Mesothelial cell of epicardium (in vitro differentiated cells): ENCODE data around the gene SCAMP4. TPM values are rescaled to one million over a fixed set of nuclear protein-coding genes. Genes with fewer than 3 reads are reported as not detected.

Experiments used
- DNase-seq, 2 experiments: peaks; one replicate each; pipeline ENCODE4 v3.0.0; 2021; ENCODE audit warnings: low spot score in 2 of 2; ENCODE audit not compliant: unreplicated experiment in 2 of 2
- H3K27ac Mint-ChIP-seq: 2 replicates; pipeline ENCODE4 v1.8.0; 2021; ENCODE audit warnings: mixed read lengths
- H3K27me3 Mint-ChIP-seq: 2 replicates; pipeline ENCODE4 v1.8.0; 2021; ENCODE audit warnings: low read depth, mixed read lengths
- H3K36me3 Mint-ChIP-seq: 2 replicates; pipeline ENCODE4 v1.8.0; 2021; ENCODE audit warnings: mixed read lengths
- H3K4me1 Mint-ChIP-seq: 2 replicates; pipeline ENCODE4 v1.8.0; 2021; ENCODE audit warnings: mixed read lengths
- H3K4me3 Mint-ChIP-seq: 2 replicates; pipeline ENCODE4 v1.8.0; 2021; ENCODE audit warnings: mild to moderate bottlenecking, moderate library complexity, mixed read lengths
- H3K9me3 Mint-ChIP-seq: 2 replicates; pipeline ENCODE4 v1.8.0; 2021; ENCODE audit warnings: mixed read lengths
- total RNA-seq: library from RNA; stranded (reverse); gene quantifications from 3 replicates; pipeline ENCODE4 v1.2.1, GENCODE V29; 2021
- TF ChIP-seq, protein P1 (sequence below): fragments of 200-600 bp; sonication (generic); IDR thresholded peaks from one replicate; pipeline ENCODE4 v1.5.0; 2021; ENCODE audit warnings: antibody characterized with exemption; ENCODE audit not compliant: unreplicated experiment

Gene SCAMP4
- total RNA-seq, 1 donor from 2014 or later, result 97.7 TPM

DNA sequence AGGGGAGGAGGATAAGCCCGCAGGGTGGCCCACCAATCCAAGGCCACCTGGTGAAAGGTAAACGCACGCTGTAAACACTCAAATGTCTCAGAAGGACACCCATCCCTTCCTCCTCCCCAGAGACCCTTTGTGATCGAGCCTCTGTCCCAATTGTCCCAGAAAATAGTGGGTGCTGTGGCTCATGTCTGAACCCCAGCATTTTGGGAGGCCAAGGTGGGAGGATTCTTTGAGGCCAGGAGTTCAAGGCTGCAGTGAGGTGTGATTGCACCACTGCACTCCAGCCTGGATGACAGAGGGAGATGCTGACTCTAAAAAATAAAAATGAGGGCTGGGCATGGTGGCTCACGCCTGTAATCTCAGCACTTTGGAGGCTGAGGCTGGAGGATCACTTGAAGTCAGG, 16.8 kb upstream of the SCAMP4 start:
- DNase-seq, result no peak
- Mint-ChIP-seq H3K27me3 (no peaks in the 10 kb centered on the region), H3K36me3 (no peaks in the 10 kb centered on the region), H3K9me3 (no peaks in the 10 kb centered on the region), H3K27ac (no peak overlapping the region), H3K4me3 (no peak overlapping the region), H3K4me1 (peaks cover 23% of the 10 kb centered on the region)
- TF ChIP-seq, protein P1, sequence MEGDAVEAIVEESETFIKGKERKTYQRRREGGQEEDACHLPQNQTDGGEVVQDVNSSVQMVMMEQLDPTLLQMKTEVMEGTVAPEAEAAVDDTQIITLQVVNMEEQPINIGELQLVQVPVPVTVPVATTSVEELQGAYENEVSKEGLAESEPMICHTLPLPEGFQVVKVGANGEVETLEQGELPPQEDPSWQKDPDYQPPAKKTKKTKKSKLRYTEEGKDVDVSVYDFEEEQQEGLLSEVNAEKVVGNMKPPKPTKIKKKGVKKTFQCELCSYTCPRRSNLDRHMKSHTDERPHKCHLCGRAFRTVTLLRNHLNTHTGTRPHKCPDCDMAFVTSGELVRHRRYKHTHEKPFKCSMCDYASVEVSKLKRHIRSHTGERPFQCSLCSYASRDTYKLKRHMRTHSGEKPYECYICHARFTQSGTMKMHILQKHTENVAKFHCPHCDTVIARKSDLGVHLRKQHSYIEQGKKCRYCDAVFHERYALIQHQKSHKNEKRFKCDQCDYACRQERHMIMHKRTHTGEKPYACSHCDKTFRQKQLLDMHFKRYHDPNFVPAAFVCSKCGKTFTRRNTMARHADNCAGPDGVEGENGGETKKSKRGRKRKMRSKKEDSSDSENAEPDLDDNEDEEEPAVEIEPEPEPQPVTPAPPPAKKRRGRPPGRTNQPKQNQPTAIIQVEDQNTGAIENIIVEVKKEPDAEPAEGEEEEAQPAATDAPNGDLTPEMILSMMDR, result no peak

DNA sequence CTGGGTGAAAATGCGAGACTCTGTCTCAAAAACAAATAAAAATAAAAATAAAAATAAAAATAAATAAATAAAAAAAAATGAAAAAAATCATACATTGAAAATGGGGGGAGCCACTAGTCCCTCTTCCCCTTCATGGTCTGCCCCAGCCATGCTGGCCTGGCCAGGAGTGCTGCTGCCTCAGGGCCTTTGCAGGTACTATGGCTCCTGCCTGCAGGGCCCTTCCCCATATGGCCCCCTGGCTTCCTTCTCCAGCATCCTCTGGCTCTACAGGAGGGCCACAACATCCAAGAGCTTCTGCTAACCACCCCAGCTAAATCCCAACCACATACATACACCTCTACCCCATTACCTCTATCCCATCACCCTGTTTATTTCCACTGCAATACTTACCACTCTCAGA, 15.3 kb upstream of the SCAMP4 start:
- Mint-ChIP-seq H3K27me3 (no peaks in the 10 kb centered on the region), H3K4me3 (no peak overlapping the region), H3K4me1 (peaks cover 9% of the 10 kb centered on the region), H3K36me3 (no peaks in the 10 kb centered on the region), H3K9me3 (no peaks in the 10 kb centered on the region), H3K27ac (no peak overlapping the region)
- TF ChIP-seq, protein P1, result no peak
- no peak for DNase-seq

DNA sequence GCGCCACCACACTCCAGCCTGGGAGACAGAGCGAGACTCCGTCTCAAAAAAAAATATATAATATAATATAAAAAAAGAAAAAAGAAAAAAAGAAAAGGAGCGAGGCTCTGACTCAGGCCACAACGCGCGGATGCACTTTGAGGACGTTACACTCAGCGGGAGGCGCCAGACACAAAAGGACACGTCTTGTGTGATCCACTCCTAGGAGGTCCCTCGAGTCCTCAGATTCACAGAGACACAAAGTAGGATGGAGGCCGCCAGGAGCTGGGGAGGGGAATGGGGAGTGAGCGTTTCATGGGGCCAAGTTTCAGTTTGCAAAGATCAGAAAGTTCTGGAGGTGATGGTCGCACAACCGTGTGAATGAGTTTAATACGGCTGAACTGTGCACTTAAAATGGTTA, 11.4 kb upstream of the SCAMP4 start:
- H3K9me3 Mint-ChIP-seq, result no peaks in the 10 kb centered on the region
- DNase-seq, result no peak
- H3K27me3 Mint-ChIP-seq, result no peaks in the 10 kb centered on the region
- no peak overlapping the region for H3K4me3 Mint-ChIP-seq
- H3K36me3 Mint-ChIP-seq, result no peaks in the 10 kb centered on the region
- peak overlapping the region; percentile 66 for H3K27ac Mint-ChIP-seq
- H3K4me1 Mint-ChIP-seq, result peaks cover 5% of the 10 kb centered on the region
- TF ChIP-seq, protein P1, result no peak

DNA sequence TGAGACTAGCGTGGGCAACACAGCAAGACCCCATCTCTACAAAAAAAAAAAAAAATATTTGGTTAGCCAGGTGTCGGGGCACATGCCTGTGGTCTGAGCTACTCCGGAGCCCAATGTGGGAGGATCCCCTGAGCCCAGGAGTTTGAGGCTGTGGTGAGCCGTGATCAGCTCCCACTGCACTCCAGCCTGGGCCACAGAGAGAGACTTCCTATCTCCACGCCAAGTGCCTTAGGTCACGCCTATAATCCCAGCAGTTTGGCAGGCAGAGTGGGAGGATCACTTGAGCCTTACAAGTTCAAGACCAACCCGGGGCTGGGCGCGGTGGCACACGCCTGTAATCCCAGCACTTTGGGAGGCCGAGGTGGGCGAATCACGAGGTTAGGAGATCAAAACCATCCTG, 8.7 kb upstream of the SCAMP4 start:
- TF ChIP-seq, protein P1, result no peak
- Mint-ChIP-seq H3K4me1 (peaks cover 5% of the 10 kb centered on the region), H3K27ac (no peak overlapping the region), H3K9me3 (no peaks in the 10 kb centered on the region), H3K36me3 (no peaks in the 10 kb centered on the region), H3K27me3 (no peaks in the 10 kb centered on the region), H3K4me3 (no peak overlapping the region)
- no peak for DNase-seq

DNA sequence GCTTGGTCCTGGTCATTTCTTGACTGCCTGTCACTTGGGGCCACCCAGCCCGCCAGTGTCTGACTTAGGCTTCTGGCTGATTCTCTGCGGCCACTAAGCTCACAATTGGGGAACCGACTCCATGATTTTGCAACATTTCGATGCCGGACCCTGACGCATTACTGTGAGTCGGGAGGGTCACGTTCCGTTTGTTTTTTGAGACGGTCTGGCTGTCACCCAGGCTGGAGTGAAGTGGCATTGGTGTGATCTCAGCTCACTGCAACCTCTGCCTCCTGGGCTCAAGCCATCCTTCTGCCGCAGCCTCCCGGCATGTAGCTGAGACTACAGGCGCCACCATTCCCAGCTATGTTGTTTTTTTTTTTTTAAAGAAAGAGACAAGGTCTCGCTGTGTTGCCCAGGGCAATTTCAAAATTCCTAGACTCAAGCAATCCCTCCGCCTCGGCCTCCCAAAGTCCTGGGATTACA, 3.2 kb upstream of the SCAMP4 start:
- Mint-ChIP-seq H3K4me3 (no peak overlapping the region), H3K27me3 (no peaks in the 10 kb centered on the region), H3K4me1 (peaks cover 25% of the 10 kb centered on the region), H3K27ac (peak overlapping the region; percentile 51), H3K9me3 (no peaks in the 10 kb centered on the region), H3K36me3 (no peaks in the 10 kb centered on the region)
- DNase-seq, result no peak
- TF ChIP-seq, protein P1, result no peak

DNA sequence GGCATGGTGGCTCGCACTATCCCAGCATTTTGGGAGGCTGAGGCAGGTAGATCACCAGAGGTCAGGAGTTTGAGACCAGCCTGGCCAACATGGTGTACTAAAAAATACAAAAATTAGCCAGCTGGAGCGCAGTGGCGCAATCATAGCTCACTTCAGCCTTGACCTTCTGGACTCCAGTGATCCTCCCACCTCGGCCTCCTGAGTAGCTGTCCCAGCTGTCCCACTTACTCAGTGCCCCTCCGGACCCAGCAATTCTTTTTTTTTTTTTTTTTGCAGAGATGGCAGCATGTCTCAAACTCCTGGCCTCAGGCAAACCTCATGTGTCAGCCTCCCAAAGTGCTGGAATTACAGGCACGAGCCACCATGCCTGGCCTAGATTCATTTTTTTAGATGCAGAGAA, 2.3 kb upstream of the SCAMP4 start:
- Mint-ChIP-seq H3K9me3 (no peaks in the 10 kb centered on the region), H3K4me1 (peaks cover 21% of the 10 kb centered on the region), H3K27ac (peak overlapping the region; percentile 96), H3K36me3 (no peaks in the 10 kb centered on the region), H3K4me3 (no peak overlapping the region), H3K27me3 (no peaks in the 10 kb centered on the region)
- DNase-seq, result no peak
- TF ChIP-seq, protein P1, result no peak
